ENCODE results near the gene PTMA. TPM values are rescaled to one million over a fixed set of nuclear protein-coding genes. Genes with fewer than 3 reads are reported as not detected.
"Not testable (repeated sequence)": the region's sequence is repeated elsewhere in the genome, so short reads cannot be mapped to it uniquely, and the experiment has no call there.

PTMA gene
- total and polyA plus RNA-seq, 7 donors = 124 to 347 (median 210) TPM

- ATAC-seq (peak in 1 of 4 donors; percentile 44), DNase-seq (no peak)
- H3K27me3 ChIP-seq (ENCODE audit: insufficient read depth in 3 of 3, low read length in 2 of 3) = no peaks in the 10 kb centered on the region
- TF ChIP-seq, protein P1, sequence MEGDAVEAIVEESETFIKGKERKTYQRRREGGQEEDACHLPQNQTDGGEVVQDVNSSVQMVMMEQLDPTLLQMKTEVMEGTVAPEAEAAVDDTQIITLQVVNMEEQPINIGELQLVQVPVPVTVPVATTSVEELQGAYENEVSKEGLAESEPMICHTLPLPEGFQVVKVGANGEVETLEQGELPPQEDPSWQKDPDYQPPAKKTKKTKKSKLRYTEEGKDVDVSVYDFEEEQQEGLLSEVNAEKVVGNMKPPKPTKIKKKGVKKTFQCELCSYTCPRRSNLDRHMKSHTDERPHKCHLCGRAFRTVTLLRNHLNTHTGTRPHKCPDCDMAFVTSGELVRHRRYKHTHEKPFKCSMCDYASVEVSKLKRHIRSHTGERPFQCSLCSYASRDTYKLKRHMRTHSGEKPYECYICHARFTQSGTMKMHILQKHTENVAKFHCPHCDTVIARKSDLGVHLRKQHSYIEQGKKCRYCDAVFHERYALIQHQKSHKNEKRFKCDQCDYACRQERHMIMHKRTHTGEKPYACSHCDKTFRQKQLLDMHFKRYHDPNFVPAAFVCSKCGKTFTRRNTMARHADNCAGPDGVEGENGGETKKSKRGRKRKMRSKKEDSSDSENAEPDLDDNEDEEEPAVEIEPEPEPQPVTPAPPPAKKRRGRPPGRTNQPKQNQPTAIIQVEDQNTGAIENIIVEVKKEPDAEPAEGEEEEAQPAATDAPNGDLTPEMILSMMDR (IDR thresholded peaks at IDR 0.05) = no peak
- no peak overlapping the region for H3K4me3 ChIP-seq
- 51 to 57% (median 54%) methylated on average over 9 of the region's 9 CpGs for WGBS, 3 donors
- peaks cover 0 to 5% of the 10 kb centered on the region in 2 donors for H3K36me3 ChIP-seq (ENCODE audit: insufficient read depth in 1 of 2, low read depth in 1 of 2)
- H3K4me1 ChIP-seq = no peaks in the 10 kb centered on the region
- no peak overlapping the region for H3K27ac ChIP-seq
- intact Hi-C loops (cut with DNase I) = no loop called here
- H3K9me3 ChIP-seq = no peaks in the 10 kb centered on the region
Measured at GRCh38 chr2:231743376-231744116, 35.2 kb downstream of the PTMA start.

DNA sequence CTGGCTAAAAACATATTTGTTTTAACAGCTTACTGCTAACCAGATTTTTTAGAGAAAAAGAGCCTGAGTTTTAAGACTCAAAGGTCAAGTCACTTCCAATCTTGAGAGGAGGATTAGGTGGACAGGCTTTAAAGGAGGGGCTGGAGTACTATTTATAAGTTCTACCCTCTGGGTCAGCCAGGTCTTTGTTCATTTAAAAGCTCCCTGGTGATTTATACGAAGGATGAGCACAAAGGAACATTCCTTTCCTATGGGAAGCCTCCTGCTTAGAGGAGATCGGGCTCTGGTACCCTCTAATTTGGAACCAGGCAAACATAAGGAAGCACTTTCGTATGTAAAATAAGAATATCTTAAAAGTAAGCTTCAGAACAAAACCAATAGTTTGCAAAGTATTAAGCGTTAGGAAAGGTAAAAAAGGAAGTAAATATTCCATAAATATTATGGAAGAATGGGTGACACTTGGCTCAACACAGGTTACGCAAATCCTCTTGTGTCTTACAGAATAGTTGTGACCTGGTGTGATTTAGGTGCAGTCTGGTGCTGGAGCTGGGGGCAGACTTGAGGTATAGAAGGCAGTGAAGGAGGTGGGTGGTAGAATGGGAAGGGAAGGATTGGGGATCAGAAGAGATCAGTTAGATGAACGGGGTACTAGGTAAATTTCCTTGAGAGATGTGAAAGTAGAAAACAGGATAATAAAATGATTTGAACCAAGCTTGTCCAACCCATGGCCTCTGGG, 37.1 kb downstream of the PTMA start:
- DNase-seq = no peak
- WGBS, 3 donors = 63 to 67% (median 64%) methylated on average over 6 of the region's 6 CpGs
- H3K4me1 ChIP-seq = no peaks in the 10 kb centered on the region
- intact Hi-C loops (cut with DNase I) = no loop called here
- H3K36me3 ChIP-seq (ENCODE audit: insufficient read depth in 1 of 2, low read depth in 1 of 2) = no peaks in the 10 kb centered on the region
- H3K27me3 ChIP-seq (ENCODE audit: insufficient read depth in 3 of 3, low read length in 2 of 3) = no peaks in the 10 kb centered on the region
- no peak for ATAC-seq
- TF ChIP-seq, protein P1 (IDR thresholded peaks at IDR 0.05) = no peak
- H3K4me3 ChIP-seq = no peak overlapping the region
- H3K9me3 ChIP-seq = no peaks in the 10 kb centered on the region
- H3K27ac ChIP-seq = no peak overlapping the region

DNA sequence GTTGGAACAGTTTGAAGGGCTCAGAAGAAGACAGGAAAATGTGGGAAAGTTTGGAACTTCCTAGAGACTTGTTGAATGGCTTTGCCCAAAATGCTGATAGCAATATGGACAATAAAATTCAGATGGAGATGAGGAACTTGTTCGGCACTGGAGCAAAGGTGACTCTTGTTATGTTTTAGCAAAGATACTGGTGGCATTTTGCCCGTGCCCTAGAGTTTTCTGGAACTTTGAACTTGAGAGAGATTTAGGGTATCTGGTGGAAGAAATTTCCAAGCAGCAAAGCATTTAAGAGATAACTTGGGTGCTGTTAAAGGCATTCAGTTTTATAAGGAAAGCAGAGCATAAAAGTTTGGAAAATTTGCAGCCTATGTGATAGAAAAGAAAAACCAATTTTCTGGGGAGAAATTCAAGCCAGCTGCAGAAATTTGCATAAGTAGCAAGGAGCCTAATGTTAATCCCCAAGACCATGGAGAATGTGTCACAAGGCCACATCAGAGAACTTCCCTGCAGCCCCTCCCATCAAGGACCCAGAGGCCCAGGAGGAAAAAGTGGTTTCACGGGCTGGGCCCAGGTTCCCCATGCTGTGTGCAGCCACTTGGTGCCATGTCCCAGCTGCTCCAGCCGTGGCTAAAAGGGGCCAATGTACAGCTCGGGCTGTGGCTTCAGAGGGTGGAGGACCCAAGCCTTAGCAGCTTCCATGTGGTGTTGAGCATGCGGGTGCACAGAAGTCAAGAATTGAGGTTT, 40.0 kb downstream of the PTMA start:
- 80 to 84% (median 84%) methylated on average over 6 of the region's 6 CpGs for WGBS, 3 donors
- H3K27ac ChIP-seq; H3K4me3 ChIP-seq; H3K9me3 ChIP-seq; H3K4me1 ChIP-seq; ATAC-seq; DNase-seq; H3K36me3 ChIP-seq (ENCODE audit: insufficient read depth in 1 of 2, low read depth in 1 of 2); H3K27me3 ChIP-seq (ENCODE audit: insufficient read depth in 3 of 3, low read length in 2 of 3); intact Hi-C loops (cut with DNase I): not testable (repeated sequence)

- WGBS, 3 donors = 92 to 93% (median 92%) methylated on average over 10 of the region's 10 CpGs
Measured at GRCh38 chr2:231749016-231749415, 40.7 kb downstream of the PTMA start.

DNA sequence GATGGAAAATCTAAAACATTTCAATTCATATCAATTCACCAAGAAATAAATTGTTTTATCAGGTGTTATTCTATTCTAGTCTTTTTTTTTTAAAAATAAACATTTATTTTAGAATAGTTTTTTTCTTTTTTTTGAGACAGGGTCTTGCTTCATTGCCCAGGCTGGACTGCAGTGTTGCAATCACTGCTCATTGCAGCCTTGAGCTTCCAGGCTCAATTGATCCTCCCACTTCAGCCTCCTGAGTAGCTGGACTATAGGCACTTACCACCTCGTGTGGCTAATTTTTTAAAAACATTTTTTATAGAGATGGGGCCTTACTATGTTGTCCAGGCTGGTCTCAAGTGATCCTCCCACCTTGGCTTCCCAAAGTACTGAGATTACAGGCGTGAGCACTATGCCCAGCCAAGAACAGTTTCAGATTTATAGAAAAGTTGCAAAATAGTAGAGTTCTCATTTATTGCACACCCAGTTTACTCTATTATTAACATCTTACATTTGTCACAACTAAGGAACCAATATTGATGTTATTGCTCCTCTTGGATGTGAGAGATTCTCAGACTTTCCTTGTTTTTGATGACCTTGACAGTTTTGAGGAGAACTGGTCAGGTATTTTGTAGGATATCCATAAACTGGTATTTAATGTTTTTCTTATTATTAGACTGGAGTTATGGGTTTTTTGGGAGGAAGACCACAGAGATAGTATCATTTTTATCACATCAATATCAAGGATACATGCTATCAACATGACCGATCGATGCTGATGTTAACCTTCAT, 42.9 kb downstream of the PTMA start:
- H3K4me3 ChIP-seq = no peak overlapping the region
- no peak for DNase-seq
- H3K4me1 ChIP-seq = no peaks in the 10 kb centered on the region
- H3K36me3 ChIP-seq (ENCODE audit: insufficient read depth in 1 of 2, low read depth in 1 of 2) = no peaks in the 10 kb centered on the region
- TF ChIP-seq, protein P1 (IDR thresholded peaks at IDR 0.05) = no peak
- no peaks in the 10 kb centered on the region for H3K9me3 ChIP-seq
- no peaks in the 10 kb centered on the region for H3K27me3 ChIP-seq (ENCODE audit: insufficient read depth in 3 of 3, low read length in 2 of 3)
- intact Hi-C loops (cut with DNase I) = no loop called here
- no peak overlapping the region for H3K27ac ChIP-seq
- ATAC-seq = no peak
- WGBS, 3 donors = 91 to 93% (median 92%) methylated on average over 4 of the region's 4 CpGs

More at GRCh38 chr2:231749016-231749415, 40.7 kb downstream of the PTMA start:
- H3K9me3 ChIP-seq; H3K36me3 ChIP-seq (ENCODE audit: insufficient read depth in 1 of 2, low read depth in 1 of 2); H3K27me3 ChIP-seq (ENCODE audit: insufficient read depth in 3 of 3, low read length in 2 of 3); H3K4me1 ChIP-seq; DNase-seq; H3K27ac ChIP-seq; intact Hi-C loops (cut with DNase I); H3K4me3 ChIP-seq; ATAC-seq: not testable (repeated sequence)

Measured in psoas muscle (tissue), 8 donors.